ENCODE data around the gene ZBTB20.

The ZBTB20 gene

DNA sequence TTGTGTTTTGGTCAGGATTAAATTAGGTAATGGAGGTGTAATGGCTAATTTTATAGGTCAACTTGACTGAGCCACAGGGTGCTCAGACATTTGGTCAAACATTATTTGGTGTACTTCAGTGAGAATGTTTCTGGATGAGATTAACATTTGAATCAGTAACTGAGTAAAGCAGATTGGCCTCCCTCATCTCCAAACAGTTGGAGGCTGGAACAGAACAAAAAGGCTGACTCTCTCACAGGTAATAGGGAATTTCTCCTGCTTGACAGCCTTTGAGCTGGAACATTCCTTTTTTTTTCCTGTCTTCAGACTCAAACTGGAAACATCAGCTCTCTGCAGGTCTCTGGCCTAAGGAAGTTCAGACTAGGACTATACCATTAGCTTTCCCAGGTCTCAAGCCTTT is 280.7 kb downstream of the ZBTB20 start:
- H3K9ac ChIP-seq (ENCODE audit: low read depth in 1 of 2, low read length in 2 of 2), result no peak overlapping the region
- no peak overlapping the region for H3K4me3 ChIP-seq (ENCODE audit: low read length in 2 of 2)
- no peaks in the 10 kb centered on the region for H3K27me3 ChIP-seq (ENCODE audit: control insufficient read depth in 2 of 2, insufficient read depth in 2 of 2, low read length in 2 of 2)
- no peaks in the 10 kb centered on the region for H3K9me3 ChIP-seq (ENCODE audit: control insufficient read depth in 2 of 2, low read length in 2 of 2)
- H3K27ac ChIP-seq (ENCODE audit: low read depth in 2 of 2, low read length in 2 of 2), result no peak overlapping the region
- H3K36me3 ChIP-seq (ENCODE audit: control insufficient read depth in 2 of 2, insufficient read depth in 2 of 2, low read length in 2 of 2), result no peaks in the 10 kb centered on the region
- H3K4me1 ChIP-seq (ENCODE audit: control insufficient read depth in 2 of 2, insufficient read depth in 2 of 2, low read length in 2 of 2), result no peaks in the 10 kb centered on the region

DNA sequence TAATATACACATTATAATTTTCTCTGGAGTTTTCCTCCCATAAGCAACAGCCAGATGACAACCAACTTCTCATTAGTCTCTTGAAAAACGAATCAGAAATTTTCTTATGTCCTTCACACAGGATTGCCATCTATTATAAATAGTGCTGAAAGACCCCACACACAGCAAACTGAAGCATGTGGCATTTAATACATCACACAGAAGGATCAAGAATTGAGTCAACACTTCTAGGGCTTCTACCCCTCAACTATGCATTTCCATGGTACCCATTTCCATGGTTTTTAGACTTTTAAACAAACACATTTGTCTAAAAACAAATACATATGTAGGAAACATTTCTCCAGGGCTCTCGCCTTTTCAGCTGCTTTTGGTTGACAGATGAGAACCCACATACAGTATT is 282.1 kb downstream of the ZBTB20 start:
- Histone ChIP-seq H3K27ac (ENCODE audit: low read depth in 2 of 2, low read length in 2 of 2) (no peak overlapping the region), H3K27me3 (ENCODE audit: control insufficient read depth in 2 of 2, insufficient read depth in 2 of 2, low read length in 2 of 2) (no peaks in the 10 kb centered on the region), H3K4me1 (ENCODE audit: control insufficient read depth in 2 of 2, insufficient read depth in 2 of 2, low read length in 2 of 2) (no peaks in the 10 kb centered on the region), H3K9me3 (ENCODE audit: control insufficient read depth in 2 of 2, low read length in 2 of 2) (no peaks in the 10 kb centered on the region), H3K36me3 (ENCODE audit: control insufficient read depth in 2 of 2, insufficient read depth in 2 of 2, low read length in 2 of 2) (no peaks in the 10 kb centered on the region), H3K9ac (ENCODE audit: low read depth in 1 of 2, low read length in 2 of 2) (no peak overlapping the region), H3K4me3 (ENCODE audit: low read length in 2 of 2) (no peak overlapping the region)

DNA sequence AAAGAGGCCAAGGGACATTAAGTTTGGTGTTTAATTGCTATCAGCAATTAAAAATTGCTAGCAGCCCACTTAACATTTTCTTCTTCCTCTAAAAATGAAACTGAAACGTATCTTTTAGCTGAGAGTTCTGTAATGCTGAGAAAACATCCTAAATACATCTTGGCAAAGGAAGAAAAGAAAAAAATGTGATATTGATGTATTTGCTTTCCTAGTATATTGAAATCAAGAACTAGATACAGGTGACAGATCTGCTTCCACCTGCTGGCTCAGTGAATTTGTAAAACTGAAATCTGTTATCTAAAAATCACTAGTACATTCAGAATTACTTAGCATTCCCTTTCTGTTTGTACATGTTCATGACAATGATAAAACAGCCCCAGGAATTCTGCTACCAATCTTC is 283.2 kb downstream of the ZBTB20 start:
- Histone ChIP-seq H3K27me3 (ENCODE audit: control insufficient read depth in 2 of 2, insufficient read depth in 2 of 2, low read length in 2 of 2) (no peaks in the 10 kb centered on the region), H3K27ac (ENCODE audit: low read depth in 2 of 2, low read length in 2 of 2) (no peak overlapping the region), H3K9ac (ENCODE audit: low read depth in 1 of 2, low read length in 2 of 2) (peak overlapping the region in 1 of 2 donors; percentile 4), H3K4me3 (ENCODE audit: low read length in 2 of 2) (peak overlapping the region in 1 of 2 donors; percentile 29), H3K36me3 (ENCODE audit: control insufficient read depth in 2 of 2, insufficient read depth in 2 of 2, low read length in 2 of 2) (no peaks in the 10 kb centered on the region), H3K4me1 (ENCODE audit: control insufficient read depth in 2 of 2, insufficient read depth in 2 of 2, low read length in 2 of 2) (no peaks in the 10 kb centered on the region), H3K9me3 (ENCODE audit: control insufficient read depth in 2 of 2, low read length in 2 of 2) (no peaks in the 10 kb centered on the region)

DNA sequence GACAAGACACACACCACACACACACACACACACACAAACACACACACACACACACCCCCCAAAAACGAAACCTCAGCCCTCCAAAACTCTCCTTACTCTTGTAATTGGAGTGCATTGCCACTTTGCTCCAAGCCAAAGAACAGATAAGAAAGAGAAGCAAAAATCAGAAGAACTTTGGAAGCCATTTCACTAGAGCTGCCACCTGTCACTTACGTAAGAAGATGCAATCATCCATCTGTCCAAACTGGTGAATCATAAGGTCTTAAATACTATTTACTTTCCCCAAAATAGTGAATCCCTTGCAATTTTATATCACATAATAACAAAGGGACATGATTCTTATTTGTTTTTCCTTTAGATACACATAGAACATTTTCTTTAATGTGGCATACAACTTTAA is 285.4 kb downstream of the ZBTB20 start:
- H3K36me3 ChIP-seq (ENCODE audit: control insufficient read depth in 2 of 2, insufficient read depth in 2 of 2, low read length in 2 of 2), result no peaks in the 10 kb centered on the region
- no peak overlapping the region for H3K27ac ChIP-seq (ENCODE audit: low read depth in 2 of 2, low read length in 2 of 2)
- H3K27me3 ChIP-seq (ENCODE audit: control insufficient read depth in 2 of 2, insufficient read depth in 2 of 2, low read length in 2 of 2), result no peaks in the 10 kb centered on the region
- H3K4me1 ChIP-seq (ENCODE audit: control insufficient read depth in 2 of 2, insufficient read depth in 2 of 2, low read length in 2 of 2), result peaks cover 0 to 10% of the 10 kb centered on the region in 2 donors
- H3K9ac ChIP-seq (ENCODE audit: low read depth in 1 of 2, low read length in 2 of 2), result no peak overlapping the region
- H3K9me3 ChIP-seq (ENCODE audit: control insufficient read depth in 2 of 2, low read length in 2 of 2), result no peaks in the 10 kb centered on the region
- H3K4me3 ChIP-seq (ENCODE audit: low read length in 2 of 2), result no peak overlapping the region

DNA sequence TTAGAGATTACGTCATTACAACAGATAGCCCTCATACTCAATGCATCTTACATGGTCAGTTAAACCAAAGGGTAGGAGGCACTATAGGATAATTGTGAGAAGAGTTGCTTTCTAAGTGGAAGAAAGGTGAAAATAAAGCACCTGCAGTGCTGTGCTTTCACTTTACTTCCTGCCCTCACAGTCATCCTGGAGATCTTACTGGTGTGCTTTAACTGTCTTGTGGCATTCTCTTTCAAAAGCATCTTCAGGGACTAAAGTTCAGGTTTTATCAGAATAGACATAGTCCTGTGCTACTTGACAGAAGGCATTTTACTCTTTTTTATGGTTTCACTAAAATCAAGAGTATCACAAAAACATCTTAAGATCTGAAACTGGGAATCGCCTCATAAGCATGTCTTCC is 286.6 kb downstream of the ZBTB20 start:
- Histone ChIP-seq H3K4me3 (ENCODE audit: low read length in 2 of 2) (no peak overlapping the region), H3K4me1 (ENCODE audit: control insufficient read depth in 2 of 2, insufficient read depth in 2 of 2, low read length in 2 of 2) (peaks cover 0 to 10% of the 10 kb centered on the region in 2 donors), H3K27me3 (ENCODE audit: control insufficient read depth in 2 of 2, insufficient read depth in 2 of 2, low read length in 2 of 2) (no peaks in the 10 kb centered on the region), H3K9me3 (ENCODE audit: control insufficient read depth in 2 of 2, low read length in 2 of 2) (no peaks in the 10 kb centered on the region), H3K27ac (ENCODE audit: low read depth in 2 of 2, low read length in 2 of 2) (no peak overlapping the region), H3K9ac (ENCODE audit: low read depth in 1 of 2, low read length in 2 of 2) (no peak overlapping the region), H3K36me3 (ENCODE audit: control insufficient read depth in 2 of 2, insufficient read depth in 2 of 2, low read length in 2 of 2) (no peaks in the 10 kb centered on the region)

DNA sequence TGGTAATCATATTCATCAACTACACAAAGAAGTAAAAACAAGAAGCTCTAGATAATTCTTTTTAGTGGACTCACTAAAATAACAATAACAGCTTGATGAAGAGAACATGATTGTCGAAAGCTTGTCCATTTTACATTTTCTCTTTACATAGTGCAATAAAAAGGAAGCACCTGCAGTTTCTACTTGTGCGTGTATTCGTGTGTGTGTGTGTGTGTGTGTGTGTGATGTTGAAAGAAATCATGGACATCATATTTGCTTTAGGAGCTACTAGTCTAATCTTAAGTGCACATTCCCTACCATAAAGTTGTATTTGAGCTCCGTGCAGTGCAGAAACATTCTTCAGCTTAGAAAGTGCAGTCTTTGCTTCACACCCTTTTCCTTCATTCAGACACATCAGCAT is 288.8 kb downstream of the ZBTB20 start:
- Histone ChIP-seq H3K4me1 (ENCODE audit: control insufficient read depth in 2 of 2, insufficient read depth in 2 of 2, low read length in 2 of 2) (peaks cover 0 to 10% of the 10 kb centered on the region in 2 donors), H3K4me3 (ENCODE audit: low read length in 2 of 2) (no peak overlapping the region), H3K27ac (ENCODE audit: low read depth in 2 of 2, low read length in 2 of 2) (no peak overlapping the region), H3K36me3 (ENCODE audit: control insufficient read depth in 2 of 2, insufficient read depth in 2 of 2, low read length in 2 of 2) (no peaks in the 10 kb centered on the region), H3K9ac (ENCODE audit: low read depth in 1 of 2, low read length in 2 of 2) (no peak overlapping the region), H3K9me3 (ENCODE audit: control insufficient read depth in 2 of 2, low read length in 2 of 2) (no peaks in the 10 kb centered on the region), H3K27me3 (ENCODE audit: control insufficient read depth in 2 of 2, insufficient read depth in 2 of 2, low read length in 2 of 2) (no peaks in the 10 kb centered on the region)

DNA sequence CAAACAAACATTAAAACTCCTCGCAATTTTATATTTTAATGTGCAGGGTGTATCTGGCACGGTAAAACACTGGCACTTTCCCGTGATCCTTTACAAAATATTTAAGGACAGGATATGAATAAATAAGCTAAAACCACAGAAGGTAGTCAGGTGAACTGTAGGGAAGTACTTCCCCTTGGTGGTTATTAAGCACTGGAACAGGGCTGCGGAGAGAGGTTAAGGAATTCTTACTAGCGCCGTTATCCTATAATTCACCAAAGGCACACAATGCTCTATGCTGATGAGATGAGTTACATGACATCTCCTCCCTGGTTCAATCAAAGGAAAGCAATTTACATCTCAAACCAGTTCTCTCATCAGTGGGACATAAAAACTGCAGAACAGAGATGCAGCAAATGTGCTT is 289.8 kb downstream of the ZBTB20 start:
- Histone ChIP-seq H3K27me3 (ENCODE audit: control insufficient read depth in 2 of 2, insufficient read depth in 2 of 2, low read length in 2 of 2) (no peaks in the 10 kb centered on the region), H3K4me3 (ENCODE audit: low read length in 2 of 2) (no peak overlapping the region), H3K27ac (ENCODE audit: low read depth in 2 of 2, low read length in 2 of 2) (no peak overlapping the region), H3K36me3 (ENCODE audit: control insufficient read depth in 2 of 2, insufficient read depth in 2 of 2, low read length in 2 of 2) (no peaks in the 10 kb centered on the region), H3K9me3 (ENCODE audit: control insufficient read depth in 2 of 2, low read length in 2 of 2) (no peaks in the 10 kb centered on the region), H3K4me1 (ENCODE audit: control insufficient read depth in 2 of 2, insufficient read depth in 2 of 2, low read length in 2 of 2) (peaks cover 0 to 10% of the 10 kb centered on the region in 2 donors), H3K9ac (ENCODE audit: low read depth in 1 of 2, low read length in 2 of 2) (no peak overlapping the region)

DNA sequence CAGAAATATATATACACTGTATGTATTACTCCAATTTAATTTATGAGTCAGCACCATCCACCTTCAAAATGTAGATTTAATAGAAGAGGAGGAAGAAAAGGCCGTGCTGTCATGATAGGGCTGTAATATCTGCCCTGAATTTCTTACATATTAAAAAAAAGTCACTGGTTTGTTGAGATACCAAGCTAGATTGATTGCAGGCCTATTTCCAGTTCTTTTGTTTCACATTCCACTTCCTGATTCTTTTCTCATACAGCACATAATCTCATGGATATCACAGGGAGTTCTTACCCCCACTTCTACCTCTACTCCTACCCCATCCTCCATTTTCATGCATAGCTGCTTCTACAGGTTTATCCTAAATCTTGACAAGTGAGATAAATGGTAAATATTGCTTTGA is 290.3 kb downstream of the ZBTB20 start:
- H3K27ac ChIP-seq (ENCODE audit: low read depth in 2 of 2, low read length in 2 of 2), result no peak overlapping the region
- H3K27me3 ChIP-seq (ENCODE audit: control insufficient read depth in 2 of 2, insufficient read depth in 2 of 2, low read length in 2 of 2), result no peaks in the 10 kb centered on the region
- peaks cover 0 to 10% of the 10 kb centered on the region in 2 donors for H3K4me1 ChIP-seq (ENCODE audit: control insufficient read depth in 2 of 2, insufficient read depth in 2 of 2, low read length in 2 of 2)
- no peak overlapping the region for H3K9ac ChIP-seq (ENCODE audit: low read depth in 1 of 2, low read length in 2 of 2)
- no peaks in the 10 kb centered on the region for H3K9me3 ChIP-seq (ENCODE audit: control insufficient read depth in 2 of 2, low read length in 2 of 2)
- H3K4me3 ChIP-seq (ENCODE audit: low read length in 2 of 2), result no peak overlapping the region
- H3K36me3 ChIP-seq (ENCODE audit: control insufficient read depth in 2 of 2, insufficient read depth in 2 of 2, low read length in 2 of 2), result no peaks in the 10 kb centered on the region

DNA sequence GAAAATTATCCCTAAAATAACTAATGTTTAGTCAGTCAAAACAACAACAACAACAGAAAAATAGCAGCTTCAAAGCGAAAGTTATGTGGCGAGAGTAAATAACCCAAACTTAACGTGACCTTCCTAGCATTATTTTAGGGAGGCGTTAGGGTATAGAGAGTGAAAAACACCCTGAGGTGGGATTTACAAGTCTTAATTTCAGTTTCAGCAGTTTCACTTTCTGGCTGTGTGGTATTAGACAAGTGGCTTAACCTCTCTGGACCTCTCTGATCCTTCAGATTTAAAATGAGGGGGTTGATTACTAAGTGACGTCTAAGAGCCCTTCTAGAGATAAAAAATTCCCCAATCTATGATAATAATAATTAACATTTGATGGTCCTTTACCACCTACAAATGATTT is 291.2 kb downstream of the ZBTB20 start:
- H3K27ac ChIP-seq (ENCODE audit: low read depth in 2 of 2, low read length in 2 of 2), result no peak overlapping the region
- H3K4me3 ChIP-seq (ENCODE audit: low read length in 2 of 2), result no peak overlapping the region
- peaks cover 0 to 10% of the 10 kb centered on the region in 2 donors for H3K4me1 ChIP-seq (ENCODE audit: control insufficient read depth in 2 of 2, insufficient read depth in 2 of 2, low read length in 2 of 2)
- no peaks in the 10 kb centered on the region for H3K27me3 ChIP-seq (ENCODE audit: control insufficient read depth in 2 of 2, insufficient read depth in 2 of 2, low read length in 2 of 2)
- H3K9me3 ChIP-seq (ENCODE audit: control insufficient read depth in 2 of 2, low read length in 2 of 2), result no peaks in the 10 kb centered on the region
- H3K9ac ChIP-seq (ENCODE audit: low read depth in 1 of 2, low read length in 2 of 2), result no peak overlapping the region
- no peaks in the 10 kb centered on the region for H3K36me3 ChIP-seq (ENCODE audit: control insufficient read depth in 2 of 2, insufficient read depth in 2 of 2, low read length in 2 of 2)

DNA sequence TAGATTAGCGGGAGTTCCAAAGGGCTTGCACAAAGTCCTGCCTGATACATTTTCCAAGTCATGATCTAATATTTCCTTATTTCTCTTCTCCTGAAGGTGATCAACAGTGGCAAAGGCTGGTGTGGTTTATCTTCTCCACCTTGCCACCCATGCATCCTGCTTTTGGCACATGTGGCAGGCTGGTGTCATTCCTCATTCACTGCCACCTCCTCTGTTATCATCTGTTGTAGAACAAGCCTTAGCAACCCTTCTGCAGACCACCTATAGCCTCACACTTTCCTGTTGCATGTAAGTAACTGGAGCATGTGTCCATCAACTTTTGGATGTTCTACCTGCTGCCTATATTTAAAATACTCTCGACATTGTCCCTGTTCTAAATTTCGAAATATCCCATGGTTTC is 294.1 kb downstream of the ZBTB20 start:
- H3K4me3 ChIP-seq (ENCODE audit: low read length in 2 of 2), result no peak overlapping the region

DNA sequence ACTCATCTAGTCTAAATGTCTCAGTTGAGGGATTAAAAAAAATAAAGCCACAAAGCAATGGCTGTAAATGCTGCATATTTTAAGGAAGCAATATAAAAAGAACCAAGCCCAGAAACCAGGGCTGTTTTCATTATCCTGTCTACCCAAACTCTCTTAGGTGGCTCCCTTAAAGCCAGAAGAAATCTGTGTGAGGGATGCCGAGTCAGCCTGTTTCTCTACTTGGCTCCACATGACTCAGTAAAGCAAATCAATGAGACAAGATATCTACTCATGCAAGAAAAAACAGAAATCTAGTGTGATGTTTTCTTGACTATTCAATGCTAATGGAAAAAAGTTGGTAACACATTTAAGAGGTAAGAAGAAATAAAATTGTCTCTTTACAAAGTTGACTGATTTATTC is 296.2 kb downstream of the ZBTB20 start:
- Histone ChIP-seq H3K9ac (ENCODE audit: low read depth in 1 of 2, low read length in 2 of 2) (no peak overlapping the region), H3K4me1 (ENCODE audit: control insufficient read depth in 2 of 2, insufficient read depth in 2 of 2, low read length in 2 of 2) (no peaks in the 10 kb centered on the region), H3K9me3 (ENCODE audit: control insufficient read depth in 2 of 2, low read length in 2 of 2) (no peaks in the 10 kb centered on the region), H3K4me3 (ENCODE audit: low read length in 2 of 2) (no peak overlapping the region), H3K36me3 (ENCODE audit: control insufficient read depth in 2 of 2, insufficient read depth in 2 of 2, low read length in 2 of 2) (no peaks in the 10 kb centered on the region), H3K27ac (ENCODE audit: low read depth in 2 of 2, low read length in 2 of 2) (no peak overlapping the region), H3K27me3 (ENCODE audit: control insufficient read depth in 2 of 2, insufficient read depth in 2 of 2, low read length in 2 of 2) (no peaks in the 10 kb centered on the region)

More for the DNA sequence above, 294.1 kb downstream of the ZBTB20 start:
- Histone ChIP-seq H3K4me1 (ENCODE audit: control insufficient read depth in 2 of 2, insufficient read depth in 2 of 2, low read length in 2 of 2) (peaks cover 0 to 9% of the 10 kb centered on the region in 2 donors), H3K9ac (ENCODE audit: low read depth in 1 of 2, low read length in 2 of 2) (no peak overlapping the region), H3K36me3 (ENCODE audit: control insufficient read depth in 2 of 2, insufficient read depth in 2 of 2, low read length in 2 of 2) (no peaks in the 10 kb centered on the region), H3K9me3 (ENCODE audit: control insufficient read depth in 2 of 2, low read length in 2 of 2) (no peaks in the 10 kb centered on the region), H3K27ac (ENCODE audit: low read depth in 2 of 2, low read length in 2 of 2) (no peak overlapping the region), H3K27me3 (ENCODE audit: control insufficient read depth in 2 of 2, insufficient read depth in 2 of 2, low read length in 2 of 2) (no peaks in the 10 kb centered on the region)

Data from mucosa of rectum (tissue), 2 donors.